ENCODE results near the gene GFPT1.
A peak's percentile ranks its signal among the peaks of the same experiment; 100 is the strongest.

Gene GFPT1

GRCh38 chr2:69316550-69316949, 70.5 kb downstream of the GFPT1 start:
- DNase-seq (ENCODE audit: low read depth in 3 of 3) = no peak

GRCh38 chr2:69315160-69315761, 71.8 kb downstream of the GFPT1 start:
- DNase-seq (ENCODE audit: low read depth in 3 of 3) = no peak

GRCh38 chr2:69311024-69311416, 76.0 kb downstream of the GFPT1 start:
- no peak for DNase-seq (ENCODE audit: low read depth in 3 of 3)

GRCh38 chr2:69310111-69311023, 76.7 kb downstream of the GFPT1 start:
- no peak for DNase-seq (ENCODE audit: low read depth in 3 of 3)

GRCh38 chr2:69309351-69310110, 77.5 kb downstream of the GFPT1 start:
- DNase-seq (ENCODE audit: low read depth in 3 of 3) = no peak

GRCh38 chr2:69308338-69308737, 78.7 kb downstream of the GFPT1 start:
- no peak for DNase-seq (ENCODE audit: low read depth in 3 of 3)

- DNase-seq (ENCODE audit: low read depth in 3 of 3) = peak in 2 of 3 donors; percentile 36 to 44
These were observed 79.4 kb downstream of the GFPT1 start for GRCh38 chr2:69307579-69308064.

GRCh38 chr2:69306822-69307578, 80.0 kb downstream of the GFPT1 start:
- DNase-seq (ENCODE audit: low read depth in 3 of 3) = peak; percentile 7 to 61 (median 29)

GRCh38 chr2:69306393-69306821, 80.6 kb downstream of the GFPT1 start:
- no peak for DNase-seq (ENCODE audit: low read depth in 3 of 3)

GRCh38 chr2:69305712-69306392, 81.2 kb downstream of the GFPT1 start:
- DNase-seq (ENCODE audit: low read depth in 3 of 3) = no peak

- no peak for DNase-seq (ENCODE audit: low read depth in 3 of 3)
These were observed 81.9 kb downstream of the GFPT1 start for GRCh38 chr2:69305166-69305565.

GRCh38 chr2:69304656-69305055, 82.4 kb downstream of the GFPT1 start:
- DNase-seq (ENCODE audit: low read depth in 3 of 3) = no peak

- DNase-seq (ENCODE audit: low read depth in 3 of 3) = no peak
These were observed 86.4 kb downstream of the GFPT1 start for GRCh38 chr2:69300650-69301049.

- DNase-seq (ENCODE audit: low read depth in 3 of 3) = no peak
These were observed 87.1 kb downstream of the GFPT1 start for GRCh38 chr2:69299772-69300516.

GRCh38 chr2:69298862-69299261, 88.2 kb downstream of the GFPT1 start:
- no peak for DNase-seq (ENCODE audit: low read depth in 3 of 3)

GRCh38 chr2:69298261-69298660, 88.8 kb downstream of the GFPT1 start:
- no peak for DNase-seq (ENCODE audit: low read depth in 3 of 3)

GRCh38 chr2:69297216-69297615, 89.8 kb downstream of the GFPT1 start:
- DNase-seq (ENCODE audit: low read depth in 3 of 3) = no peak

GRCh38 chr2:69296421-69296820, 90.6 kb downstream of the GFPT1 start:
- DNase-seq (ENCODE audit: low read depth in 3 of 3) = no peak

GRCh38 chr2:69292256-69292655, 94.8 kb downstream of the GFPT1 start:
- DNase-seq (ENCODE audit: low read depth in 3 of 3) = no peak

- no peak for DNase-seq (ENCODE audit: low read depth in 3 of 3)
These were observed 95.3 kb downstream of the GFPT1 start for GRCh38 chr2:69291721-69292120.

All from stimulated activated CD4-positive, alpha-beta T cell treated with anti-CD3 and anti-CD28 coated beads, TNF-alpha, amount 100 ng/mL, for 48 hours (primary cell).